HG03469 (cell line): ENCODE results near the gene IGFBP2.

ENCODE experiments used
- ATAC-seq: cut with Tn5 transposase; IDR thresholded peaks from one replicate; pipeline ENCODE4 v1.9.1; 2021; ENCODE audit warnings: mild to moderate bottlenecking, moderate library complexity, moderate number of reproducible peaks; ENCODE audit not compliant: unreplicated experiment

IGFBP2 gene

DNA sequence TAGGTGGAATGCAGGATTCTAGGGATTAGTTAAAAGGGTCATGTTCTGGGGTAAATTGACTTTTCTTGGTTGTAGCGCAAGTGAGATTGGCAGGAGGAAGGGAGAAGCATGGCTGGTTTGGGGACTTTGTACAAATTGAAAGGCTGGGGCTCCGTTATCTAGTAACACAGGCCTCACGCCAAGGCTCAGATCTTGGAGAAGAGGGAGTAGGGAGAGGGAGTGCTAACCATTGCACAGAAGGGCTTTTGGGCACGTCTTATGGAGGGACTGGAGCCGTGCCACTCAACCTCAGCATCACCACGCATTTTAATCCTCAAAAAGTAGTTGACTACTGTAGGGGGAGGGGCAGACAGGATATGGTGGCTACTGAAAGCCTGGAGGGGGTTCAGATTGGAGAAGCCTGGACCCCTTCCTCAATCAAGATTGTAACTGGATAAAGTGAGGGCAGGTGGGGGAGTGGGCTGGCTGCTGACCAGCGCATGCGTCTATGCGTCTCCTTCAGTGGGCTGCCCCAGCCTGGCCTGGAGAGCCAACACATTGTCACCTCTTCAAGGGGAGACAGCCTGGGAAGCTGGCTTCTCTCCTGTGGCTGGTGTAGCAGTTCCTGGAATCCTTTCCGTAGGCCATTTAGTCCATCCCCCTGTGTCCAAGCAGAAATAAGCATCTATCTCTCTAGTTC is 47.9 kb downstream of the IGFBP2 start:
- ATAC-seq = no peak

DNA sequence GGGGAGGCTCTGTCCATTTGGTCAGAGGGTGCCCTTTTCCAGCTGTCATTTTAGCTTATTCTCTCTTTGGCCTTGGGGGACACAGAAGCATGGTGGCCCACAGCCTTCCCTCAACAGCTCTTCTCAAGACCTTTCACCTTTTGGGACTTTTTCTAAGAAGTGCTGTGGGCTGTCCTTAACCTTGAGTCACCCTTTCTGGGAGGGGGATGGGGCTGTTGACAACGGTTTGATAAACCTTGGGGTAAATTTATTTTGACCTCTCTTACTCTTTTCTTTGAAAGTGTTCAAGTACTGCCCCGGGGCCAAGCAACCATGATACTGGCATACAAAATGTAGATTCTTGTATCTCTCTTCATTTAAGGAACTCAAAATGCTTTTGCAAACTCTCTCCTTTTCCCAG is 48.5 kb downstream of the IGFBP2 start:
- ATAC-seq = no peak

DNA sequence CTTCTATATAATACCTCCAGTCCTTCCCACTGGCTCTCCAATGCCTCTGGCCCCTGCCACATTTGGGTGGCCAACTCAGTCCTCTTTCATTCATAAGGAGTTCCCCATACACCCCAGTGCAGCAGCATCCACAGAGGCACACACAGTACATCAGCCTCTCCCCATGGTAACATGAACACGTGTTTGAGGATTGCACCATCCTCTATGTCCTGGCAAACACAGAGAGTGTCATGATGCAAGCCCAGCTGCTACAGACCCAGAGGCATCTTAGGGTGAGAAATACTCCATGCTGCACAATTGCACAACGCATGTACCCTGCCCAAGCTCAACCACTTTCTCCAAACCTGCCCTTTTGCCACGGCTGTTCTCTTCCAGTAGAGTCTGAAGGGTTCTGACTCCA is 50.6 kb downstream of the IGFBP2 start:
- ATAC-seq = no peak

DNA sequence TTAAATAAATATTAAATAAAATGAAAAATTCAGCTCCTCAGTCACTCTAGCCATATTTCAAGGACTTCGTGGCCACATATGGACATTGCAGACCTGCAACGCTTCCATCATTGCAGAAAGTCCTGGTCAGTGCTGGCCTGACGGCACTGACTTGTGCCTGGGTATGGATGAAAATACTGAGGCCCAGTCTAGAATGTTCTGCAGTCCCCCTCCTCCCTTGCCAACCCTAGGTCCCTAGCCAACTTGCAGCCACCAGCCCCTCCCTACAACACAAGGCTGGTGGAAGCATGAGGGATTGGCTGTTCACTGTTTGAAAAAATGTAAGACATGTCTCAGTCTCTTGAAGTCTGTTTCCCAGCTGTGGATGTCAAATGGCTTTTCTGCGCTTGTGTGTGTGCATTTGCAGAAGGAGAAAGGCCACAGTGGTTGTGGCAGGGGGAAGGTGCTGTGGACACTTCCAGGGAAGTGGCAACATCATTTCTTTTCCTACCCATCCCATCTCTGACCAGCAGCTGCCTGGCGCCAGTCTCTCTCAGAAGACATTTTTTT is 52.2 kb downstream of the IGFBP2 start:
- no peak for ATAC-seq

DNA sequence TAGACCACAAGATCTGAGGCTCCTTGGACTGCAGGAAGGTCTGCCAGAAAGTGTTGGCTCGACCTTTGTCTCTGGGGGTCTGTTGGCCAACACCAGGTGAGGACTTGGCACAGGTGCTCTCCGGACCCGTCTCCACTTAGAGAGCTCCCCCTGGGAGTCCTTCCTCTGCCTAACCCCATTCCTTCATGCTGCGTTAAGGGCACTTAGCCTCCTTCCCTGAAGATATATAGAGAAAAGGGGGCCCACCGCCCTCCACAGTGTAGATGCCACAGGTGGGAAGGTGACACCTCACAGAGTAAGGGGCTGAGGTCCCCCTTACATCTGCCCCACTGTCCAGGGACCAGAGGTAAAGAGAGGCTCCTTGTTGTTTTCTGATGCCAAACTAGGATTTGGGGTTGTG is 53.9 kb downstream of the IGFBP2 start:
- ATAC-seq = no peak

DNA sequence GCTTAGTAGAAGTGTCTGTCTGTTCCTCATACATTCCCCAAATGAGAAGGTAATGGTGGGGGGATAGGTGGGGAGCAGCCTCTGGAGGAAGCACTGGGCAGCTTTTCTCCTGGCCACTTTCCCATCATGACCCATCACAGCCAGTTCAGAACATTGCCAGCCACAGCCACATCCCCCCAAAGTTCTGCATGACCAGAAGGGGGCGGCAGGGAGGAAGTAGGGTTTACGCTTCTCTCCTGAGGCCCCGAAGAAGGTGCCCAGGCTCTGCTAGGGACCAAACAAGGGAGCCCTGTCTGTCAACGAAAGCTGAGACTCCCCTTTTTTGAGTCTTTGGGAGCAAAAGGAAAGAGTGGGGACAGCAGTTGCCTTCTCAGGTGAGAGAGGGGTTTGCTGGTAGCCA is 54.4 kb downstream of the IGFBP2 start:
- ATAC-seq = no peak

DNA sequence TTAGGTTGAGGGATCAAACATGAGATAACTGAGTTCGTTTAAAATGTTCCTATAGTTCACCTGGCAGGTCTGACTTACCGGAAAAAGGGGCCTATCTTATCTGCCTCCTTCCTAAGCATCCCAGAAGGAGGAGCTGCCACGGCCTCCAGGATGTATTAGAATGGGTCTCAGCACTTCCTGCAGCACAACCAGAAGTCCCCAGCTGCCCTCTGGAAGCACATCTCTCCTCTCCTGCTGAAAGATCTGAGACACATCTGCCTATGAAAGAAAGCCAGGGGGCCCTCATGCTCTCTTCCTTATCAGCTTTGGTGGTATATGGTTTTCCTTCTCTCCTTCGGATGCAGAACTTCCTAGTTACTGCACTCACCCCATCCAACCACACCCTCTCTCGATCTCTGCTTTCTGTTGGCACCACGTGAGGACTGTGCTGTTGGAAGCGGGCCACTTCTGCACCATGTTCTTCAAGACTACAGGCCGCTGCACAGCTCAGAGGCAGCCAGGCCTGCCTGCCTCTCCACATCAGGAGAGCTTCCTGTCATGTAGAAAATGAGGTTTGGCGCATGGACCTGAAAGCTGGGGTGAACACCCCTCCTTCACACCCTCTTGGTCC is 55.6 kb downstream of the IGFBP2 start:
- no peak for ATAC-seq

DNA sequence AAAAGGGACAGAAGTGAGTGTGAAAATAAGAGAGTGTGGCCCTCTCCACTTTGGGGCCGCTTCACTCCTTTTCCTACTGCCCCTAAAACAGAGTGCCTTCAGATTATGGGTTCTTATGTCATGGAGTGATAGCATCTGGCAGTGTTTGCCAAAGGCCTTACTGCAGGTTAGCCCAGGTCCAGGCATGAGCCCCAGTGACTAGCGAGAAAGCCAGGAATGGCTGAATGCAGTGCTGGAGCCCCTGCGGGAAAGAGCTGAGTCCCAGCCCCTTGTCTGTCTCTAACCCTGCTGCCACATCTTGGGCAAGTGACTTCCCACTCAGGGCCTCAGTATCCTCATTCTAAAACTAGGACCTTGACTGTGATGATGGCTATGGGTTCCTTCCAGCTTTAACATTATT is 56.2 kb downstream of the IGFBP2 start:
- ATAC-seq = no peak

DNA sequence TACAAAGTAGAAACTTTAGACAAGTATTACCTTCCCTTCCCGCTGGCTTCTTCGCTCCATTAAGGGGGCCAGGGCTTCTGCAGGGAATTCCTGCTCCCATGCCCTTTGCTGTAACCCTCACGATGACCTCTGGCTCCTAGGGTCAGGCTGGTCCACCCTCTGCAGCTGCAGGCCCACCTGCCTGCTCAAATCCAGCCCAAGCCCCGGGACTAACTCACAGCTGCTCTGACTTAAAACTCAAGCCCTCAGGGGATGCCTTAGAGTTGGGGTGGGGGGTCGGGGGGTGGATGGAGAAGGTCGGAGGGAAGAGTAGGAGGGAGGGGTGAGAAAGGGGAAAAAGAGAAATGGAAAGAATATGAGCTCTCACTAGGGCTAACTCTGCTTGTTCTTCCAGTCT is 57.2 kb downstream of the IGFBP2 start:
- no peak for ATAC-seq

DNA sequence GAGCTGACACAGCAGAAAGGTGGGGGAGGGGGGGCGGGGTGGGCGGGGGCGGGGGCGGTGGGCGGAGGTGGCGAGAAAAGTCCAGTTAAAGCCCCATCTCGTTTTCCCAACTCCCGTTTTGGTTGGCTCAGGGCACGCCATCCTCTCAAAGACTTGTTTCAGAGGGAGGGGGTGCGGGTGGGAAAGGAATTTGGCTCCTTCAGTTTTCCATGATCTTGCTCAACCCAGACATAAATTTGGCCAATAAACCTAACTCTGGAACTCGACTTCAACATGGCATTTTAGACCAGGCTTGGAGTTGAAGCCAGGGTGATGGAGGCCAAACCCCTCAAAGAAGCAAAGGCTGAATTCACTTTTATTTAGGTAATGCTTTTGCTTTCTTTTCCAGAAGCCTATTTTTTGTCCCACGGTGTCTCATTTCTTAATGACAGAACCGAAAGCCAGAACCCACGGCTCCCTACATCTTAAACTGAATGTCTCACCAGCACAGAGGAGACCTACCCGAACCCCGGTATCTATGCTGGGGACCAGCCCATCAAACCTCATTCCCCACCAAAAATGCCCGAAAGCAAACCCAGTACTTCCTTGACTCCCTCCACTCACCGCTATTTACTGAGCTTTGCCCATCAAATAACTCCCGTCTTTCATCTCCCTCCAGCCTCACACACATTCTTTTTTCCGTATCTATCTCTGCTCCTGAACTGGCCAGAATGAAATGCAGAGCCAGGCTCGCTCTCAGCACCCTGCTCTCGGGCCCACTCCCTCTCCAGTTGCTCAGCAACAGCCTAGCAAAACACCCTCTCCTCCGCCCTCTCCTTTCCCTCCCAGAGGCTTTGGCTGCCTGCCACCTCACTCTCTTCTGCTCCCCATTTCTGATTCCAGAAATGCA is 57.9 kb downstream of the IGFBP2 start:
- no peak for ATAC-seq

DNA sequence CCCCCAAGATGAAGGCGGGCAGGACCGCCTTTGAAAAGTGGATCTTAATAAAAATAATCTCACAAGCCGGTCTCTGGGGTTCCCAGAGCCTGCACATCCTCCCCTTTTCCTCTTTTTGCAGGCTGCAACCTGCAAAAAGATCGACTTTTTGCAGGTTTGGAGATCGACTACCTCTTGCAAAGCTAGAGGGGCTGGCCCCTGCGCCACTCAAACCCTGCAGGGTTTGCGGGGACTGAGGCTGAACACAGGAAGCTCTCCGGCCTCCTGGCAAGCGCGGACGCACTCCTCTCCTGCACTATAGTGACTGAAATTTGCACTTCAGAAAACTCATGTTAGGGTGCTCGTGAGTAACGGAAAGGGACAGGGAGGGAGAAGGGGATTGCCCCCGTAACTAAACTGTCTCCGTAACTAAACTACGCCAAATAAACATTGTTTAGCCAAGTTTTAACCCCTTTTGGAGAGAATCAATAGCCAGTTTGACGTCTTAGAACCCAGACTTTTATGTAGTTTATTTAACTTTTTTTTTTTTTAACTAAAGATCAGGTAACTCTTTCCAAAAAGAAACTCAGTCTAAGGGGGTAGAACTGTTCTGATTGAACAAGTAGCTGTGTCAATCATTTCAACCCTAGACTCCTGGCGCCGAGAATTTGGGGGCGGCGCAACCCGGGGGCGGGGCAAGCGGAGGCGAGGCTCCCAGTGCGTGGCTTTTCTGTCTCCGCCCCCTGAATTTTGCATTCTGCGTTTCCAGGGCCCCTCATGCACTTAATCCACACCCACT is 59.6 kb downstream of the IGFBP2 start:
- no peak for ATAC-seq

DNA sequence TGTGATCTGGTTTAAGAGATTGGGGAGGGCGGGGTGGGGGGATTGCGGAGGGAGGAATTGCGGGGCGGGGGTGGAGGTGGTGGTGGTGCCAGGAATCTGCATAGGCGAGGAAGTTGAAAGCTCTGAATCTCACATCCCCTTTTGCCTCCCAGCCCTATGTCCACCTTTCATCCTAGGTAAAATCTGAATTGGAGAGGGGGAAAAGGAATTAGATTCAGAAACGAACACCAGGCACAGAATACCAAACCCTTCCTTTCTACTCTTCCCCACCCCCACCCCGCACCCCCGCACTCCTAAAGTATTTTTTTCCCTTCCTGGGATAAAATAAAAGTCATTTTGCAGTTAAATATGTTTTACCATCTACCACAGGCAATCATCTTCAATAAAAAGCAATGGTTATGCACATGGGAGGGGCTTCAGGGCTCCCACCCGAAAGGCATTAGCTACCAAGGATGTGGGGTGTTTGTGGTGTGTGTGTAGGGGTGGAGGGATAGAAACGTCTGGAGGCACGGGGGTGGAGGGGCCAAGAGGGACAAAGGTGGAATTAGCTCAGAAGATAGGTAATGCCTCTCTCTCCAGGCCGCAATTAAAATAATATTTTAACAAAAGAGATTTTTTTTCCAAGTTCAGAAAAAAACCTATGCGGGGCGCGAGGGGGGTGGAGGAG is 60.3 kb downstream of the IGFBP2 start:
- no peak for ATAC-seq

DNA sequence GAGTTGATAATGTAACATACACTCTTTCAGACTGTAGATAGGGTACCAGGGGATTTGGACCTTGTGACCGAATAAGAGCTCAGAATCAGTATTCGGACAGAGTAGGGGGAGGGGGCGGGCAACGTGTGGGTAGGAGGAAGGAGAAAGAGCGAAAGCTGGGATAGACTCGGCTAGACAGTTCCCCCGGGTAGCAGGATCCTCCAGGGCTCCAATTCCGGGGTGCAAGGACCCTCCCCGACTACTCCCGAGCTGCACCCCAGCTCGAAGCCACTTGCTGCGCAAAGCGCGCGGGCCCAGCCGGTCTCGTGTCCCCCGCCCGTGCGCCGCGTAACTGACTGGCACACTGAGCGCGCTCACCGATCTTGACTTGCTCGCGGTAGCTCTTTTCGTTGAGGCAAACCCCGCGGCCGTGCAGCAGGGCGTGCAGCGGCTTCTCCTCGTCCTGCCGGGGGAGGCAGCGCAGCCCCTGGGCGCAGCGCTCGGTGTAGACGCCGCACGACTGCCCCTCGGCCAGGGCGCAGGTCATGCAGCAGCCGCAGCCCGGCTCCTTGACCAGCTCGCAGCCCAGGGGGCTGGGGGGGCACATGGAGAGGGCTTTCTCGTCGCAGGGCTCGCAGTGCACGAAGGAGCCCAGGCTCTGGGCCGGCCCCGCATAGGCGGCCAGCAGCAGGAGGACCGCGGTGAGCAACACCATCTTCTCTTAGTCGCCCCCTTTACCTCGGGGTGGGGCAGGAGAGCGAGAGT is 61.0 kb downstream of the IGFBP2 start:
- ATAC-seq = no peak

DNA sequence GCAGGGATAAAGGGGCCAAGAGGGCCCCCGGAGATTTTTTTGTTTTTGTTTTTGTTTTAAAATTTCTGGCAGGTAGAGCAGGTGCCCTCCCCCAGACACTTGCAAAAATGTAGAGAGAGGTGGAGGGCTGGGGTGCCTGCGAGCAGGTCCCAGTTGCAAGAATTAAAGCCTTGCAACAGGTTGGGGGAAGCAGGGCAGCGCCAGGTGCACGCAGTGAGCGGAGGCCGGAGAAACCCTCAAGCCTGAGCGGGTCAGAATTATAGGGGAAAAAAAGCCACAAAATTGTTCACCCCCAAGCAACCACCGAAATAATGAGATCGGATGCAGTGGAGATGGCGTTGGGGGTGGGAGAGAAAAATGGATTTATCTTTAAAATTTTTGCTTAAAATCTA is 61.6 kb downstream of the IGFBP2 start:
- no peak for ATAC-seq

DNA sequence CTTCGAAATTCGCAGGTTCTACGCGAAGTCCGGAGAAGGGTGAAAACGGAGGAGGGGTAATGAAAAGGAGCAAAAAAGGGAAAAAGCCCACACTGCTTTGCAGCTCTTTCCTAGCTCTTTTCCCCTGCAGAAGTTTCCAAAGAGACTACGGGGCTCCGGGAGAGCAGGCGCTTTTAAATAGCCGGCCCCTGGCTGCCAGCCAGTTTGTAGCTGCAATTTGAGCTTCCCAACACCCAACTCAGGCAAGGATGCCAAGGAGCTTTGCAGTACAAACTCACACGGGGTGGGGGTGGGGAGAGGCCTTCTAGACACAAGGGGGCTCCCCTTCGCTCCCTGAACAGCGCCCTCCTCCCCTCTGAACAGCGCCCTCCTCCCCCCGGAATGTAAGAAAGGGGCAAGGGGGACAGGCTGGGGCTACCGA is 62.2 kb downstream of the IGFBP2 start, which contains the start of gene IGFBP5:
Gene IGFBP5 (minus strand): TSS at position 149 of the 421 bp plus-strand sequence. CDS start 774 bp downstream, outside the sequence.
- ATAC-seq = no peak

DNA sequence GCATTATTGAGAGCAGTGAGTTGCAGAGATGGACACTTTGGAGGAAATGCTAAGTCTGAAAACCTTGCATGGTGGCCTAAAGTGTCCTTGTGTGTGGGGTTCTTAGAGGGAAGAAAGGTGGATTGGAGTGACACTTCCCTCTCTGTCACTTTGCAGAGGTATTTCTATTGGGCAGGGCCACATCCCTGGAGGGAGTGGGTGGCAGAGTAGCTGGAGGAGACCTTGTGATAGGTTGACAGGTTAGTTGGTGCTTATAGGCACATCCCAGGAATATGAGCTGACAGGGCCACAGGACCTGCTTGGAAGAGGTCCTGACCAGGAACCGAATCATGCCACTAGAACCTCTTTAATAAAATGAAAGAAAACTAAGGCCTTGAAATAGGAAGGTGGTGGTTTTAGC is 63.1 kb downstream of the IGFBP2 start:
- ATAC-seq = no peak

DNA sequence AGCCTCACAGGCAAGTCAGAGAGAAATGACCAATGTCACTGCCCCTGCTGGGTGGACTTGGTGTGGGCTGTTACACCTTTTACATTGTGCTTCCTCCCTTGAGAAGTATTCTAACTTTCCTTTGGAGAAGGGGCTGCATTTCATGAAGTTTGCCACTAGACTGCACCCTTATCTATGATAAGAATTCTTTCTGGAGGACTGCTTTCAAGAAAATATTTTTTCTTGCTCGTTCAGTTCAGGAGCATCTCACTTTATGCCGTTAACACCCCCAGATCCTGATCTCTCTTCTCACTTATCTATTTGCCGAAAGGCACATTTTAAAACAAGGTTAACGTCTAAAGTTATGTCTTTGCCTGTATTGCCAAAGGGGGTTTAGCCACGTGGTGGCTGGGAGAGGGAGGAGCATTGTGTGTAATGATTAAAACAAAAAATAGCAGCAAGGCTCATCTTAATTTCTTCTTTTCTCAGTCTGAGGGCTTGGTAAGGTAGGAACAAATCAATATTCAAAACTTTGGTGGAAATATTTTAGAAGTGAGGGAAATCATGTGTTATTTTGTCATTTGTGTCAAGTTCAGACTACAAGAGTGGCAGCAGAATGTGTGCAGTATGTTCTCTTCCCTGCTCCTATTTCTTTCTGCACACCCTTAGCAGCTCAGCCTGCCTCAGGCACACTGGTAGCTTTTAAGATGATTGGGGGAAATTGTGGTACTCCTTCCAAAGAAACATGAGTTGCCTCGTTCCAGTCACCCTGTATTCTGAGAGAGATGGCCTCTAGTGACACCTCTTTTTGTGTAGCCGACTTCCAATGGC is 63.7 kb downstream of the IGFBP2 start:
- no peak for ATAC-seq

DNA sequence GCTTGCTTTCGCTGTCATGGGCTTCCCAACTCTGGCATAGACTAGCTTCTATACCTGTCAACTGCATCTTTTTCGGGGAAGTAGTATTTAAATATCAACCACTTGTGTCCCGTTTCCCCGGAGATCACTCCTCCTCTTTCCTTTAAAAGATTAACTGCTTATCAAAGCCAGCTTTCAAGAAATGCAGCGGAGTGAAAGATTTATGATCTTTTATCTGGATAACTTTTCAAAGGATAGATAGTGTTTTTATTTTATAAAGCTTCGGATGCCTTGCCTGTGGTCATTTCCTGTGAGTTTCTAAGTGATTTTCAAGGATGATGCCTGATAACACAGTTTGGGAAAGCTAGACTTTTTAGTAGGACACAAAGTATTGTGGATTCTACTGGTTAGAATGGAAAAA is 65.1 kb downstream of the IGFBP2 start:
- no peak for ATAC-seq

DNA sequence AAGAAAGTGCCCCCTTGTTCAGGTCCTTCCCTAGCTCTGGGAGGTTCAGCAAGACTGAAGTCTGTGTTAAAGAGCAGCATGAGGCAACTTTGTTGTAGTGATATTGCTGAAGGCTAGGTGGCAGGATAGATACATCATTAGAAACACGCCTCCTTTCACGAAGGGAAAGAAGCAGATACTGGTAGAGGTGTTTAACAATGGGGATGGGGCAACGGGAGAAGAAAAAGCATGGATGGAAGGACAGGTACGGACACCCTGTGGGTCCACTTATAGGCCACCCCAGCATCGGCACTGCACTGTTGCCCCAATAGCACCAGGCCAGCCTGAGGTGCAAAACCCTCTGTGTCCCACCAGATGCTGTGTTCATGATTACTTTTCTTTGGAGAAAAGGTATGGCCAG is 65.7 kb downstream of the IGFBP2 start:
- no peak for ATAC-seq
